ENCODE data around the gene MAPKAP1. TPM values are rescaled to one million over a fixed set of nuclear protein-coding genes. Genes with fewer than 3 reads are reported as not detected.

The MAPKAP1 gene
- total RNA-seq, 2 experiments from 2014 or later = 47.2 to 48.0 TPM

- CTCF ChIA-PET = interaction anchor here (0.6 kb wide), 1 partner anchor 22 kb away, joined by 3 read pairs; no protein-coding TSS in a partner anchor
- no peak overlapping the region for H3K4me3 Mint-ChIP-seq
- DNase-seq = no peak
- H3K4me1 Mint-ChIP-seq = no peaks in the 10 kb centered on the region
- H3K9me3 Mint-ChIP-seq = no peaks in the 10 kb centered on the region
- no peaks in the 10 kb centered on the region for H3K36me3 Mint-ChIP-seq (ENCODE audit: low read depth)
- no peaks in the 10 kb centered on the region for H3K27me3 Mint-ChIP-seq
- POLR2A ChIA-PET = interaction anchor here (0.6 kb wide), 1 partner anchor 104 kb away, joined by 3 read pairs; no protein-coding TSS in a partner anchor
- no peak overlapping the region for H3K27ac Mint-ChIP-seq
Measured at GRCh38 chr9:125468646-125469045, 238.4 kb downstream of the MAPKAP1 start.

GRCh38 chr9:125467116-125467740 is 239.8 kb downstream of the MAPKAP1 start:
- no peak overlapping the region for H3K4me3 Mint-ChIP-seq
- ChIA-PET CTCF (no interaction called here), POLR2A (no interaction called here)
- no peaks in the 10 kb centered on the region for H3K27me3 Mint-ChIP-seq
- DNase-seq = no peak
- H3K4me1 Mint-ChIP-seq = no peaks in the 10 kb centered on the region
- H3K9me3 Mint-ChIP-seq = no peaks in the 10 kb centered on the region
- no peak overlapping the region for H3K27ac Mint-ChIP-seq
- no peaks in the 10 kb centered on the region for H3K36me3 Mint-ChIP-seq (ENCODE audit: low read depth)

GRCh38 chr9:125466411-125466810 is 240.6 kb downstream of the MAPKAP1 start:
- no peaks in the 10 kb centered on the region for H3K9me3 Mint-ChIP-seq
- no peaks in the 10 kb centered on the region for H3K27me3 Mint-ChIP-seq
- no peak overlapping the region for H3K27ac Mint-ChIP-seq
- CTCF ChIA-PET = no interaction called here
- H3K4me3 Mint-ChIP-seq = no peak overlapping the region
- H3K4me1 Mint-ChIP-seq = no peaks in the 10 kb centered on the region
- DNase-seq = no peak
- POLR2A ChIA-PET = no interaction called here
- no peaks in the 10 kb centered on the region for H3K36me3 Mint-ChIP-seq (ENCODE audit: low read depth)

GRCh38 chr9:125464591-125465385 is 242.2 kb downstream of the MAPKAP1 start:
- H3K4me1 Mint-ChIP-seq = no peaks in the 10 kb centered on the region
- H3K9me3 Mint-ChIP-seq = no peaks in the 10 kb centered on the region
- H3K27me3 Mint-ChIP-seq = no peaks in the 10 kb centered on the region
- peaks cover 6% of the 10 kb centered on the region for H3K36me3 Mint-ChIP-seq (ENCODE audit: low read depth)
- ChIA-PET CTCF (no interaction called here), POLR2A (no interaction called here)
- no peak overlapping the region for H3K4me3 Mint-ChIP-seq
- no peak overlapping the region for H3K27ac Mint-ChIP-seq
- DNase-seq = no peak

GRCh38 chr9:125463926-125464325 is 243.1 kb downstream of the MAPKAP1 start:
- H3K27me3 Mint-ChIP-seq = no peaks in the 10 kb centered on the region
- no peak overlapping the region for H3K4me3 Mint-ChIP-seq
- H3K27ac Mint-ChIP-seq = no peak overlapping the region
- POLR2A ChIA-PET = no interaction called here
- H3K9me3 Mint-ChIP-seq = no peaks in the 10 kb centered on the region
- DNase-seq = no peak
- H3K4me1 Mint-ChIP-seq = no peaks in the 10 kb centered on the region
- CTCF ChIA-PET = no interaction called here
- H3K36me3 Mint-ChIP-seq (ENCODE audit: low read depth) = peaks cover 10% of the 10 kb centered on the region

GRCh38 chr9:125462861-125463291 is 244.1 kb downstream of the MAPKAP1 start:
- no peaks in the 10 kb centered on the region for H3K27me3 Mint-ChIP-seq
- peaks cover 15% of the 10 kb centered on the region for H3K36me3 Mint-ChIP-seq (ENCODE audit: low read depth)
- H3K4me1 Mint-ChIP-seq = no peaks in the 10 kb centered on the region
- H3K27ac Mint-ChIP-seq = no peak overlapping the region
- no peak for DNase-seq
- no peak overlapping the region for H3K4me3 Mint-ChIP-seq
- ChIA-PET CTCF (no interaction called here), POLR2A (interaction anchor here (0.7 kb wide), 1 partner anchor 16 kb away, joined by 3 read pairs; no protein-coding TSS in a partner anchor)
- H3K9me3 Mint-ChIP-seq = peaks cover 3% of the 10 kb centered on the region

- DNase-seq = no peak
- no peaks in the 10 kb centered on the region for H3K27me3 Mint-ChIP-seq
- H3K4me3 Mint-ChIP-seq = no peak overlapping the region
- no peak overlapping the region for H3K27ac Mint-ChIP-seq
- ChIA-PET POLR2A (no interaction called here), CTCF (no interaction called here)
- H3K9me3 Mint-ChIP-seq = peaks cover 8% of the 10 kb centered on the region
- H3K4me1 Mint-ChIP-seq = no peaks in the 10 kb centered on the region
- H3K36me3 Mint-ChIP-seq (ENCODE audit: low read depth) = peaks cover 23% of the 10 kb centered on the region
Measured at GRCh38 chr9:125461636-125462190, 245.3 kb downstream of the MAPKAP1 start.

GRCh38 chr9:125460883-125461635 is 245.9 kb downstream of the MAPKAP1 start:
- POLR2A ChIA-PET = no interaction called here
- CTCF ChIA-PET = no interaction called here

GRCh38 chr9:125460346-125460745 is 246.7 kb downstream of the MAPKAP1 start:
- POLR2A ChIA-PET = no interaction called here
- DNase-seq = no peak
- no peaks in the 10 kb centered on the region for H3K4me1 Mint-ChIP-seq
- peaks cover 32% of the 10 kb centered on the region for H3K36me3 Mint-ChIP-seq (ENCODE audit: low read depth)
- no peaks in the 10 kb centered on the region for H3K27me3 Mint-ChIP-seq
- no peak overlapping the region for H3K27ac Mint-ChIP-seq
- CTCF ChIA-PET = interaction anchor here (0.6 kb wide), 1 partner anchor 175 kb away, joined by 3 read pairs; no protein-coding TSS in a partner anchor
- peaks cover 8% of the 10 kb centered on the region for H3K9me3 Mint-ChIP-seq
- H3K4me3 Mint-ChIP-seq = no peak overlapping the region

More at GRCh38 chr9:125460883-125461635, 245.9 kb downstream of the MAPKAP1 start:
- Mint-ChIP-seq H3K9me3 (peaks cover 8% of the 10 kb centered on the region), H3K27me3 (no peaks in the 10 kb centered on the region), H3K27ac (no peak overlapping the region), H3K36me3 (ENCODE audit: low read depth) (peaks cover 27% of the 10 kb centered on the region), H3K4me3 (no peak overlapping the region), H3K4me1 (no peaks in the 10 kb centered on the region)
- no peak for DNase-seq

GRCh38 chr9:125457357-125457756 is 249.7 kb downstream of the MAPKAP1 start:
- Mint-ChIP-seq H3K9me3 (peaks cover 8% of the 10 kb centered on the region), H3K27ac (no peak overlapping the region), H3K4me3 (no peak overlapping the region), H3K27me3 (no peaks in the 10 kb centered on the region), H3K4me1 (no peaks in the 10 kb centered on the region), H3K36me3 (ENCODE audit: low read depth) (peaks cover 32% of the 10 kb centered on the region)
- no peak for DNase-seq
- POLR2A ChIA-PET = no interaction called here
- CTCF ChIA-PET = interaction anchor here (0.7 kb wide), 2 partner anchors 428 to 1787 kb away, joined by 3 to 4 read pairs; no protein-coding TSS in a partner anchor

GRCh38 chr9:125455876-125456275 is 251.1 kb downstream of the MAPKAP1 start:
- Mint-ChIP-seq H3K9me3 (peaks cover 8% of the 10 kb centered on the region), H3K27me3 (no peaks in the 10 kb centered on the region), H3K4me3 (no peak overlapping the region), H3K27ac (no peak overlapping the region), H3K4me1 (no peaks in the 10 kb centered on the region), H3K36me3 (ENCODE audit: low read depth) (peaks cover 37% of the 10 kb centered on the region)
- DNase-seq = no peak
- ChIA-PET POLR2A (no interaction called here), CTCF (no interaction called here)

- H3K9me3 Mint-ChIP-seq = peaks cover 8% of the 10 kb centered on the region
- no peak overlapping the region for H3K27ac Mint-ChIP-seq
- H3K4me1 Mint-ChIP-seq = no peaks in the 10 kb centered on the region
- DNase-seq = no peak
- no peak overlapping the region for H3K4me3 Mint-ChIP-seq
- ChIA-PET POLR2A (no interaction called here), CTCF (no interaction called here)
- no peaks in the 10 kb centered on the region for H3K27me3 Mint-ChIP-seq
- H3K36me3 Mint-ChIP-seq (ENCODE audit: low read depth) = peaks cover 31% of the 10 kb centered on the region
Measured at GRCh38 chr9:125455132-125455531, 251.9 kb downstream of the MAPKAP1 start.

GRCh38 chr9:125447202-125447802 is 259.7 kb downstream of the MAPKAP1 start:
- H3K9me3 Mint-ChIP-seq = no peaks in the 10 kb centered on the region
- ChIA-PET POLR2A (no interaction called here), CTCF (no interaction called here)
- H3K36me3 Mint-ChIP-seq (ENCODE audit: low read depth) = peaks cover 5% of the 10 kb centered on the region
- no peaks in the 10 kb centered on the region for H3K4me1 Mint-ChIP-seq
- DNase-seq = no peak
- no peak overlapping the region for H3K27ac Mint-ChIP-seq
- H3K27me3 Mint-ChIP-seq = no peaks in the 10 kb centered on the region
- no peak overlapping the region for H3K4me3 Mint-ChIP-seq

All from activated CD4-positive, alpha-beta memory T cell treated with anti-CD3 and anti-CD28 coated beads, Interleukin-2, amount 10 ng/mL, durations not matched to agents 7 days and 5 days (primary cell).